ENCODE results near the gene TMEM125.

TMEM125 gene

DNA sequence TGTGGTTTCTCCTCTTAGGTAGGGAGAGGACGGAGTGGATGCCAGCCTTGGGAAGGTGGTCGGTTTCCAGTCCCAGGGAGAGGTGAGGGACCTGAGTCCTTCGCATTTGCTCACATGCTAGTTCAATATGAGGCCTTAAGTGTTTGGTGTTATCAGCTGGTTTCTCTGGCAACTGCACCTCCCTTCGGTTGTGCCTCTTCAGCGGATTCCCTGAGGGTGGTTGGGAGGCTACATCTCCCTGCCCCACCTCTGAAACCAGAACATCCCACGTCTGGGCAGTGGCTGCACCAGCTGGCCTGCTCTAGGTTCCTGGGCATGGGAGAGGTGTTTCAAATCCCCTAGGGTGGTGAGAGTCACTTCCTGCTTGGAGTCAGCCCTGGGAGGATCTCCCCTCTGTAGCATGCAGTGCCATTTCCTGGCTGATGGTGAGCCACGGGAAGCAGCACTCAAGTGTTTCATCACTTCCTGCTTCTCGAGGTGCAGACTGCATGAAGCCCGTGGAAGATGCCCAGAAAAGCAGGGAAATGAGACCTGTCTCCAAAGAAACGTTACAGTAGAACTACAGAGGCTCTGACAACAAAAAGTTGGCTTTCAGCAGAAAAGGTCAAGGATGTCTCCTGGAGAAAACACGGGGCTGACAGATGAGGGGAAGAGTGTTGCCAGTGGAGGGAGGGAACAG, 4.5 kb downstream of the TMEM125 start:
- no peak for DNase-seq (ENCODE audit: low read depth)

DNA sequence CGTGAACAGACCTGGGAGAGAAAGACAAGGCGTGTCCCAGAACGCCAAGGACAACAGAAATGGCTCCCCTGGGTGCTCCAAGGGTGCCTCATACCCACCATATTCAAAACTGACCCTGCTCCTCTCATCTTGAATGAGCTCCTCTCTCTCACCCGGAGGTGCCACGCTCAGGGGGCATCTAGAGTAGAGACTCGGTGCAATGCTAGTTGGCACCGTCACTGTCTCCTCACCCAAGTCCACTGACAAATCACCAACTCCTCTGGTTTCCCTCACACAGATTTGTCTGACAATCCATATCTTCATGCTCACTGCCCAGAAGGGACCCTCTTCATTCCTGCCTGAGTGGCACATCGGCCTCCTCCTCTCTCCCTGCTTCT, 5.0 kb downstream of the TMEM125 start:
- no peak for DNase-seq (ENCODE audit: low read depth)

- no peak for DNase-seq (ENCODE audit: low read depth)
These were observed 6.2 kb downstream of the TMEM125 start for GRCh38 chr1:43275826-43276620.

DNA sequence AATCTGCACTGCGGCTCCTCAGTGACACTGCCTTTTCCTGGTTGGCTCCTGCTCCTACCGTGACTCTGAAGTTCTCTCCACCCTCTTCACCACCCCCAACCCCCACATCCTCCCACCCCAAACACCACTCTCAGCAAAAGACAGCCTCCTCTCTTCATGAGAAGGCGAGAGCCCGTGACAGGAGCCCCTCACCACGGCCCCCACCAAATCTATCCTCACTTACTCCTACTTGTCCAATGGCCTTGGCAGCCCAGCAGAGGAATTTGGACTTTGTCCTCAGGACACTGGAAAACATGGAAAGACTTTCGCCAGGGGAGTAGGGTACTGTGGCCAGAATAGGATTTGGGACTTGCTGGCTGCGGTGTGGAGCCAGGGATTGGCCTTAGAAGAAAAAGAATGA, 6.9 kb downstream of the TMEM125 start:
- no peak for DNase-seq (ENCODE audit: low read depth)

DNA sequence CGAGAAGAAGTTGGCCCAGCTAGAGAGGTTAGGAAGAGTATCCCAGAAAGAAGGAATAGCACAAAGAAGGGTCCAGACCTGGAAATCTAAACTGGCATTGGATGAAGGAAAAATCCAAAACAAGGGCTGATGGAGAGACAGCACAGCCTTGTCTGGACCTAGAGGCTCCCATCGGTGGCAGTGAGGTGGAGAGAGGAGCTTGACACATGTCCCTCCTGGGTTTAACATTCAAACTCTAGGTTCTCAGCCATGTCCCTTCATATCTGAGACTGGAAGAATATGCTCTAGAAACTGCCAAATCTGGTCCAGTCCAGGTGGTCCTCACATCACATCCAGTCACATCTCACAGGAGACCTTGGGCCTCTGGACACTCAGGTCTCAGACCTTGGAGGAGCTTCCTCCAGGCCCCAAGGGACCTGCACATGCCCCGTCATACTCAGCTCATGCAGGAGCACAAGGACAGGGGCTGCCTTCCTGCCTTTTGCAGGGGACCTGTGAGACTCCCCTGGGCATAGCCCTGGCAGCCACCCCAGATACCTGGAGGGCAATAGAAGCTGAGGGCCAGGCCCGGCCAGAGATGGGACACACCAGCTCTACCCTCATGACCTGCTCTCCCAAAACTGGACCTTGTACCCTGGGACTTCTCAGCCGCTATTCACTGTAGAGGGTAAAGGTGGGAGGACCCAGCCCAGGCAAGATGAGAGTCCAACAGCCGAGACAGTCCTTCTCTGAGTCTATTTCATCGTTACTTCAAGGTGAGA, 7.5 kb downstream of the TMEM125 start:
- DNase-seq (ENCODE audit: low read depth): no peak

DNA sequence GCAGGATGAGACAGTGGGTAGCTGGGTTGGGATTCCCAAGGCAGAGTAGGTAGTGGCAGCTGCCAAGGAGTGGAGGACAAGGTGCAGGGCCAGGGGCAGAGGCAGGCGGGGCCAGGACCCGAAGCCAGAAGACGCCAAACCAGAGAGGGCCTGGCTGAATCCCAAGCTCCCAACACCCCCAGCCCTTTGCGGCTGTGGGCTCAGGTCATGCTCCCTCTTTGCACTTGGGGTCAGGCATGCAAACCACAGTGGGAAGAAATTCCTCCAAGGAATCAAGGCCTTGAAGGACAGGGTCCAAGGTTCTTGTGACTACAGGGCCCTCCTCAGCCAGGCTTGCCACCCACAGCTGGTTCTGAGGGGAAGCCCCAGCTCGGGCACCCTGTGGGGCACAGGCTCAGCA, 9.4 kb downstream of the TMEM125 start:
- no peak for DNase-seq (ENCODE audit: low read depth)

DNA sequence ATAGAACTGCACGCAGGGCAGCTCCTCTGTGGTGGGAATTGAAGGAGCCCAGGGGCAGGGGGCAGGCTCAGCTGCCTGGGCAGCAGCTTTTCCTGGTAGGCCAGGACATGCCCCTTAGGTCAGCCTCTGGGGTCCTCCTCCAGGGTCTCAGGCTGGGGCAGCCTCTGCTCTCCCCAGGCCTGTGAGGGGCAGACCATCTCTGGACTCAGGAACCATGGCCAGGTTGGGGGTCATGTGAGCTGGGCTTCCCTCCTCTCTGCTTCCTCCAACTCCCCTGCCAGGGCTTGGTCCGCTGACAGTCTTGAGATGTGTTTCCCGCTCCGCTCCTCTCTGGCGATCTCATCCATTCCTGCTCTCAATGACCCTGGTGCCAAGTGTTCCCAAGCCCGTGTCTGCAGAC, 9.9 kb downstream of the TMEM125 start:
- DNase-seq (ENCODE audit: low read depth): no peak

DNA sequence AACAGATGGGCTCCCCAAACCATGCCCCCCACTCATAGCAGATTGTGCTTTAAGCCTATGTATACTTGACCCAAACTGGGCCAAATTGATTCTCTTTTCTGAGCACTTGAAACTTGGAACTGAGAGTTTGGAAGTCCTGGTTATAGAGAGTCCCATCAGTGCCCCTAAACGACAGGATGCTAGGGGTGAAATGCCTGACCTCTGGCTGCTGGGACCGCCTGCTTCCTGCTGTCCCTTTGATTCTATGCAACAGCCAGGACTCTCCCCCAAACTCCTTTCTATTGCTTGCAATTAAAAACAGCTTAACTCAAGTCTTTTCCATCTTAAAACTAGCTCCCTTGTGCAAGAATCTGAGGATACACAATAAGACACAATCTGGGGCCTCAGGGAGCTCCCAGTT, 10.9 kb downstream of the TMEM125 start:
- DNase-seq (ENCODE audit: low read depth): no peak

- no peak for DNase-seq (ENCODE audit: low read depth)
These were observed 12.7 kb downstream of the TMEM125 start for GRCh38 chr1:43282220-43283195.

GRCh38 chr1:43284065-43284464, 14.3 kb downstream of the TMEM125 start:
- no peak for DNase-seq (ENCODE audit: low read depth)

GRCh38 chr1:43284546-43285110, 14.8 kb downstream of the TMEM125 start:
- no peak for DNase-seq (ENCODE audit: low read depth)

GRCh38 chr1:43285269-43285990, 15.6 kb downstream of the TMEM125 start, which contains the start of gene C1orf210:
Gene C1orf210, minus strand, starts transcription at chr1:43285581. Its CDS starts 2,311 bp downstream, at chr1:43283270.
- DNase-seq (ENCODE audit: low read depth): no peak

- no peak for DNase-seq (ENCODE audit: low read depth)
These were observed 16.3 kb downstream of the TMEM125 start for GRCh38 chr1:43286115-43286514.

DNA sequence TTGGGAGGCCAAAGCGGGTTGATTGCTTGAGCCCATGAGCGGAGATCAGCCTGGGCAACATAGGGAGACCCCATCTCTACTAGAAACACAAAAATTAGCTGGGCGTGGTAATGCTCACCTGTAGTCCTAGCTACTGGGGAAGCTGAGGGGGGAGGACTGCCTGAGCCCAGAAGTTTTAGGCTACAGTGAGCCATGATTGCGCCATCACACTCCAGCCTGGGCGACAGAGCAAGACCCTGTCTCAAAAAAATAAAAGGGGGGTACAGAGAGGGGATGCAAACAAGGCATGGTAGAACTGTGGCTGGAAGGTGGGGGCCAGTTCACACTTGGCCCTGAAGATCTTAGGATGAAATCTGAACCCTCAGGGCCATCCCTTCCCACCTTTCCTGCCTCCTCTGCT, 16.8 kb downstream of the TMEM125 start:
- no peak for DNase-seq (ENCODE audit: low read depth)

- no peak for DNase-seq (ENCODE audit: low read depth)
These were observed 18.4 kb downstream of the TMEM125 start for GRCh38 chr1:43288058-43288784.

- no peak for DNase-seq (ENCODE audit: low read depth)
These were observed 19.3 kb downstream of the TMEM125 start for GRCh38 chr1:43288785-43289706.

DNA sequence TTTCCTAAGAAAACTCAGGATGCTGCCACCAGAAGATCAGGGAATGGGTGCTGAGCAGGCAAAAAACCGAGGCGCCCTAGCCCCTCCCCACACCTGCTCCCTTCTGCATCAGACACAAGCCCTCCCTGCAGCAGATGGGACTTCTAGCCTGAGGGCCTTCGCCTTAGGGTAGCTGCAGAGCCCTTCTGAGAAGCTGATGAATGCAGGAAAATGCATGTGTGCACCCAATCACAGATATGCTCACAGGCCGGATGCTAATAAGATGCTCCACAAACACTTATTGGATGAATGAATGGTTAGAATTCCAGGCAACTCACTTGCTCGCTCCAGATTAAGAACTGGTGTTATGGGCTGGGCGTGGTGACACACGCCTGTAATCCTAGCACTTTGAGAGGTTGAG, 22.4 kb downstream of the TMEM125 start:
- DNase-seq (ENCODE audit: low read depth): no peak

- no peak for DNase-seq (ENCODE audit: low read depth)
These were observed 22.9 kb downstream of the TMEM125 start for GRCh38 chr1:43292679-43293078.

GRCh38 chr1:43293176-43293575, 23.4 kb downstream of the TMEM125 start:
- DNase-seq (ENCODE audit: low read depth): no peak

All from fibroblast of the conjunctiva (primary cell).